HepG2 (cell line): ENCODE data around the gene PRKG1. TPM values are rescaled to one million over a fixed set of nuclear protein-coding genes. Genes with fewer than 3 reads are reported as not detected.

Experiments used
- ATAC-seq: fragments of 200-7000 bp; cut with Tn5 transposase; 3 replicates; pipeline ENCODE4 v1.9.1; 2020; ENCODE audit warnings: mild to moderate bottlenecking, moderate library complexity
- BruUV-seq: library from RNA; stranded (reverse); fragments of 400-500 nt; replicated peaks from 2 replicates; lab custom pipeline; 2021; lab: Mats Ljungman, UMichigan
- CTCF ChIA-PET: fragments of 300-600 bp; formaldehyde crosslinking; extraction: SDS; loops from one replicate; lab custom pipeline; 2021; ENCODE audit warnings: low total read pairs, inconsistent platforms, low intra/inter-chr PET ratio; lab: Yijun Ruan, JAX
- POLR2A ChIA-PET: fragments of 350-600 bp; sonication (Branson Sonifier 250); formaldehyde crosslinking; loops from one replicate; lab custom pipeline; 2020; ENCODE audit warnings: antibody characterized with exemption, inconsistent platforms; lab: Yijun Ruan, JAX
- DNase-seq: peaks from one replicate; pipeline ENCODE4 v3.0.0-alpha.2; 2015; ENCODE audit warnings: low spot score
- FAIRE-seq: peaks from 3 replicates; lab custom pipeline; 2011; peaks lifted over from hg19 to GRCh38; lab: Jason Lieb, UNC
- H2AFZ ChIP-seq: one replicate; pipeline ENCODE4 v1.6.1; 2011; ENCODE audit warnings: low read length, inconsistent platforms
- H3K27ac ChIP-seq: fragments of 300-600 bp; 3 replicates; pipeline ENCODE4 v1.8.0; 2011; ENCODE audit warnings: mixed run types, mild to moderate bottlenecking, mixed read lengths, low read length, inconsistent platforms; ENCODE audit not compliant: insufficient read depth; ENCODE audit errors: extremely low read length
- H3K27me3 ChIP-seq, 2 experiments: fragments of 200-600 bp in 1 of 2; 2 replicates in 1 of 2; 3 replicates in 1 of 2; pipeline versions ENCODE4 v1.6.0 to v1.8.0; 2011; ENCODE audit warnings: low read length in 2 of 2, mild to moderate bottlenecking in 2 of 2, moderate library complexity in 2 of 2, inconsistent platforms in 1 of 2; ENCODE audit not compliant: insufficient read depth in 2 of 2, control insufficient read depth in 1 of 2
- H3K36me3 ChIP-seq, 2 experiments: fragments of 200-600 bp in 1 of 2; replicated peaks in 1 of 2; 2 replicates in 1 of 2; 3 replicates in 1 of 2; pipeline versions ENCODE4 v1.5.1 to v1.8.0; 2011; ENCODE audit warnings: low read length in 2 of 2, inconsistent platforms in 1 of 2; ENCODE audit not compliant: insufficient read depth in 2 of 2, control insufficient read depth in 1 of 2
- H3K4me1 ChIP-seq: 2 replicates; pipeline ENCODE4 v1.5.1; 2012; ENCODE audit warnings: low read length, inconsistent platforms; ENCODE audit not compliant: insufficient read depth
- H3K4me2 ChIP-seq: 2 replicates; pipeline ENCODE4 v1.6.0; 2011; ENCODE audit warnings: low read depth, low read length, inconsistent platforms
- H3K4me3 ChIP-seq, 3 experiments: fragments of 200-600 bp in 1 of 3; sonication (generic), shearing (Covaris generic) in 1 of 3; replicated peaks in 1 of 3; 2 replicates each; pipeline ENCODE4 v1.5.1; 2011 to 2016; ENCODE audit warnings: low read length in 3 of 3, inconsistent platforms in 2 of 3, low read depth in 2 of 3, mild to moderate bottlenecking in 2 of 3, control low read depth in 1 of 3, mixed read lengths in 1 of 3; ENCODE audit not compliant: insufficient read depth in 1 of 3
- H3K79me2 ChIP-seq: one replicate; pipeline ENCODE4 v1.6.1; 2011; ENCODE audit warnings: low read length, inconsistent platforms; ENCODE audit not compliant: insufficient read depth
- H3K9ac ChIP-seq: 2 replicates; pipeline ENCODE4 v1.6.0; 2011; ENCODE audit warnings: mild to moderate bottlenecking, low read depth, low read length, inconsistent platforms; ENCODE audit not compliant: insufficient read depth
- H3K9me3 ChIP-seq: 2 replicates; pipeline ENCODE4 v1.5.1; 2012; ENCODE audit warnings: mild to moderate bottlenecking, low read length
- H4K20me1 ChIP-seq: 2 replicates; pipeline ENCODE4 v1.6.0; 2011; ENCODE audit warnings: inconsistent platforms, mild to moderate bottlenecking, low read length, moderate library complexity; ENCODE audit not compliant: insufficient read depth
- CBX1 ChIP-seq: IDR thresholded peaks from one replicate; pipeline ENCODE4 v1.6.1; 2016; ENCODE audit warnings: antibody characterized with exemption, low read depth
- GLMP ChIP-seq: sonication (generic); formaldehyde crosslinking; IDR thresholded peaks from 2 replicates; pipeline ENCODE4 v1.9.0; 2021; ENCODE audit warnings: missing genetic modification reagents, mild to moderate bottlenecking, borderline replicate concordance
- HOXA5 ChIP-seq: sonication (generic); formaldehyde crosslinking; IDR thresholded peaks from 2 replicates; pipeline ENCODE4 v1.4.0; 2020; ENCODE audit warnings: missing genetic modification reagents
- KAT8 ChIP-seq: IDR thresholded peaks from 2 replicates; pipeline ENCODE4 v1.6.1; 2016; ENCODE audit warnings: missing genetic modification reagents, missing compliant biosample characterization
- KDM5A ChIP-seq: fragments of 200-600 bp; sonication (generic); IDR thresholded peaks from 2 replicates; pipeline ENCODE4 v1.7.0; 2018; ENCODE audit warnings: antibody characterized with exemption, mild to moderate bottlenecking, low read length, borderline replicate concordance
- PRMT3 ChIP-seq: sonication (generic); formaldehyde crosslinking; IDR thresholded peaks from 2 replicates; pipeline ENCODE4 v1.8.1; 2022; ENCODE audit warnings: low read depth, mild to moderate bottlenecking, moderate library complexity, missing genetic modification reagents, borderline replicate concordance
- REXO4 ChIP-seq: sonication (generic); formaldehyde crosslinking; IDR thresholded peaks from 2 replicates; pipeline ENCODE4 v1.8.0; 2022; ENCODE audit warnings: missing genetic modification reagents, mild to moderate bottlenecking, borderline replicate concordance
- SP140L ChIP-seq: sonication (generic); formaldehyde crosslinking; IDR thresholded peaks from 2 replicates; pipeline ENCODE4 v1.4.0; 2020; ENCODE audit warnings: missing genetic modification reagents, borderline replicate concordance
- YEATS2 ChIP-seq: sonication (generic); formaldehyde crosslinking; IDR thresholded peaks from 2 replicates; pipeline ENCODE4 v1.4.0; 2020; ENCODE audit warnings: missing genetic modification reagents, borderline replicate concordance
- ZNF317 ChIP-seq: sonication (generic); formaldehyde crosslinking; IDR thresholded peaks from 2 replicates; pipeline ENCODE4 v1.5.0; 2020; ENCODE audit warnings: mild to moderate bottlenecking, missing genetic modification reagents
- ZNF318 ChIP-seq: sonication (generic); formaldehyde crosslinking; IDR thresholded peaks from 2 replicates; pipeline ENCODE4 v1.4.0; 2020; ENCODE audit warnings: mild to moderate bottlenecking, missing genetic modification reagents
- ZNF34 ChIP-seq: sonication (generic); formaldehyde crosslinking; IDR thresholded peaks from 2 replicates; pipeline ENCODE4 v1.4.0; 2020; ENCODE audit warnings: mild to moderate bottlenecking, missing genetic modification reagents, borderline replicate concordance
- ZNF777 ChIP-seq: sonication (generic); formaldehyde crosslinking; IDR thresholded peaks from 2 replicates; pipeline ENCODE4 v1.4.0; 2020; ENCODE audit warnings: missing genetic modification reagents
- WGBS: methylation state at CpG from one replicate; pipeline ENCODE4 v1.1.6; 2017; ENCODE audit warnings: low lambda C conversion rate; 5-methylcytosine and 5-hydroxymethylcytosine counted together
- in situ Hi-C: cut with HindIII; loops from 2 replicates; pipeline ENCODE4 v1.10.0; 2017; ENCODE audit warnings: low pct_unique_long_range_greater_than_20kb; ENCODE audit not compliant: extremely low pct_ligation_motif_present
- intact Hi-C: fragments of 100-400 bp; cut with micrococcal nuclease; formaldehyde crosslinking; loops from one replicate; pipeline ENCODE4 v1.10.0; 2022; ENCODE audit not compliant: unreplicated experiment
- polyA plus RNA-seq, 8 experiments: library from polyadenylated mRNA; depleted of rRNA in 3 of 8; stranded (reverse) in 7 of 8; unstranded in 1 of 8; fragments of >200 nt; fragmentation: Illumina TruSeq in 4 of 8; extraction: Trizol in 4 of 8; gene quantifications; 2 replicates each; pipeline versions ENCODE4 v1.2.1 to v1.2.3, GENCODE V29; 2011 to 2016; ENCODE audit warnings: low read depth in 4 of 8, missing spikeins in 1 of 8, mixed read lengths in 1 of 8; ENCODE audit not compliant: insufficient read depth in 1 of 8
- total RNA-seq, 5 experiments: library from RNA; depleted of rRNA; stranded (reverse); fragments of >200 nt; fragmentation: Illumina TruSeq; extraction: Trizol; gene quantifications; 2 replicates each; pipeline ENCODE4 v1.2.3, GENCODE V29; 2016; ENCODE audit warnings: low read depth in 1 of 5
- TF ChIP-seq, protein P1 (sequence below): sonication (generic); formaldehyde crosslinking; IDR thresholded peaks from 2 replicates; pipeline ENCODE4 v1.5.0; 2020; ENCODE audit warnings: missing genetic modification reagents

The PRKG1 gene
- total and polyA plus RNA-seq, 2 of the 13 experiments (the other 11 are each of a cell fraction or from before 2014, with no cell fraction given), result 0.01 TPM; not detected in 1

- Histone ChIP-seq H3K27me3 (no peaks in the 10 kb centered on the region), H3K36me3 (no peaks in the 10 kb centered on the region), H3K4me2 (no peak overlapping the region), H3K27ac (no peak overlapping the region), H4K20me1 (no peaks in the 10 kb centered on the region), H3K4me3 (no peak overlapping the region), H2AFZ (no peak overlapping the region), H3K9me3 (no peaks in the 10 kb centered on the region), H3K79me2 (no peaks in the 10 kb centered on the region), H3K4me1 (no peaks in the 10 kb centered on the region), H3K9ac (no peak overlapping the region)
- in situ Hi-C loops (no loop called here), intact Hi-C loops (no loop called here)
- DNase-seq (no peak), FAIRE-seq (no peak), ATAC-seq (no peak)
- CTCF ChIA-PET, result no interaction called here
- POLR2A ChIA-PET, result no interaction called here
- no TSS peak for BruUV-seq
- 2% methylated on average over 2 of the region's 2 CpGs for WGBS
- no peak for TF ChIP-seq GLMP (CRISPR knock-in tag)
- TF ChIP-seq ZNF777, result no peak
- TF ChIP-seq, protein P1, sequence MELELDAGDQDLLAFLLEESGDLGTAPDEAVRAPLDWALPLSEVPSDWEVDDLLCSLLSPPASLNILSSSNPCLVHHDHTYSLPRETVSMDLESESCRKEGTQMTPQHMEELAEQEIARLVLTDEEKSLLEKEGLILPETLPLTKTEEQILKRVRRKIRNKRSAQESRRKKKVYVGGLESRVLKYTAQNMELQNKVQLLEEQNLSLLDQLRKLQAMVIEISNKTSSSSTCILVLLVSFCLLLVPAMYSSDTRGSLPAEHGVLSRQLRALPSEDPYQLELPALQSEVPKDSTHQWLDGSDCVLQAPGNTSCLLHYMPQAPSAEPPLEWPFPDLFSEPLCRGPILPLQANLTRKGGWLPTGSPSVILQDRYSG (CRISPR knock-in tag), result no peak
- TF ChIP-seq ZNF317, result no peak
- TF ChIP-seq SP140L (CRISPR knock-in tag), result no peak
- no peak for TF ChIP-seq ZNF34 (CRISPR knock-in tag)
- TF ChIP-seq KAT8, result no peak
- no peak for TF ChIP-seq YEATS2 (CRISPR knock-in tag)
- no peak for TF ChIP-seq PRMT3
- TF ChIP-seq CBX1, result no peak
- no peak for TF ChIP-seq HOXA5 (CRISPR knock-in tag)
- TF ChIP-seq KDM5A, result no peak
- TF ChIP-seq REXO4 (CRISPR knock-in tag), result no peak
- no peak for TF ChIP-seq ZNF318
Observed at GRCh38 chr10:51371743-51372142, 297.5 kb downstream of the PRKG1 start.
